ENCODE data around the gene RTN3. TPM values are rescaled to one million over a fixed set of nuclear protein-coding genes. Genes with fewer than 3 reads are reported as not detected.

RTN3 gene
- total RNA-seq, 1 experiment from 2014 or later, result 95.0 TPM

DNA sequence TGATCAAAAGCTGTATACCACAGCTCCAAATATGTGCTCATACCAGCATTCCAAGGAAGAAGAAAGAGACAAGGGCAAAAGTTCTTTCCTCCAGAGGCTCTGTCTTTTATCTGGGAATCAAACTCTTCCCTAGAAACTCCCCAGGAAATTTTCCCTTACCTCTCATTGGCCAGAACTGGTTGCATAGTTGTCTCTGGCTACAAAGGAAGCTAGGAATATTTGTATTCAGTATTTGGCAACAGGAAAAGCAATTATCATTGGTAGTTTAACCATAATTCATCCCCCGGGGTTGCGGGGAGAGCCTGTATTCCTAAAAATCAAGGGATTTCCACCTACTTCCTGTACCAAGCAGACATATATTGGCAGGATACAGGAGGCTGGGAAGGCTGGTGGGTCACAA is 97.7 kb downstream of the RTN3 start:
- no peaks in the 10 kb centered on the region for H3K9me3 ChIP-seq (ENCODE audit: control insufficient read depth in 1 of 2, insufficient read depth in 1 of 2, low read depth in 1 of 2, low read length in 2 of 2)
- no peaks in the 10 kb centered on the region for H3K79me2 ChIP-seq (ENCODE audit: insufficient read depth, low read length)
- POLR2A ChIA-PET, result no interaction called here
- no peaks in the 10 kb centered on the region for H3K27me3 ChIP-seq (ENCODE audit: insufficient read depth, low read length)
- no peaks in the 10 kb centered on the region for H4K20me1 ChIP-seq (ENCODE audit: insufficient read depth)
- TF ChIP-seq POLR2AphosphoS5 (IDR thresholded peaks at IDR 0.05; ENCODE audit: low read depth, low read length) (no peak), SRF (IDR thresholded peaks at IDR 0.05; ENCODE audit: low read depth) (no peak), SIN3A (IDR thresholded peaks at IDR 0.05; ENCODE audit: low read depth) (no peak), TCF7L2 (IDR thresholded peaks at IDR 0.05; ENCODE audit: borderline replicate concordance, extremely low read depth, insufficient read depth, insufficient read length) (no peak), ELF1 (IDR thresholded peaks at IDR 0.05; ENCODE audit: borderline replicate concordance, low read depth) (no peak), YY1 (IDR thresholded peaks at IDR 0.05; ENCODE audit: extremely low read depth, insufficient replicate concordance, low read depth, low read length) (no peak), SP1 (IDR thresholded peaks at IDR 0.05; ENCODE audit: low read depth) (no peak), RAD21 (IDR thresholded peaks at IDR 0.05; ENCODE audit: low read depth) (no peak), ZNF274 (IDR thresholded peaks at IDR 0.05; ENCODE audit: low read depth, low read length) (no peak), EZH2 (IDR thresholded peaks at IDR 0.05) (no peak), EGR1 (IDR thresholded peaks at IDR 0.05; ENCODE audit: low read depth) (no peak), EZH2phosphoT487 (IDR thresholded peaks at IDR 0.05; ENCODE audit: borderline replicate concordance) (no peak), CBX3 (IDR thresholded peaks at IDR 0.05; ENCODE audit: low read depth) (no peak), CEBPB (IDR thresholded peaks at IDR 0.05; ENCODE audit: low read depth) (no peak), POLR2A (IDR thresholded peaks at IDR 0.05; ENCODE audit: borderline replicate concordance, extremely low read depth, insufficient read depth, insufficient read length) (no peak), ZFX (IDR thresholded peaks at IDR 0.05) (no peak)
- TF ChIP-seq, protein P1, sequence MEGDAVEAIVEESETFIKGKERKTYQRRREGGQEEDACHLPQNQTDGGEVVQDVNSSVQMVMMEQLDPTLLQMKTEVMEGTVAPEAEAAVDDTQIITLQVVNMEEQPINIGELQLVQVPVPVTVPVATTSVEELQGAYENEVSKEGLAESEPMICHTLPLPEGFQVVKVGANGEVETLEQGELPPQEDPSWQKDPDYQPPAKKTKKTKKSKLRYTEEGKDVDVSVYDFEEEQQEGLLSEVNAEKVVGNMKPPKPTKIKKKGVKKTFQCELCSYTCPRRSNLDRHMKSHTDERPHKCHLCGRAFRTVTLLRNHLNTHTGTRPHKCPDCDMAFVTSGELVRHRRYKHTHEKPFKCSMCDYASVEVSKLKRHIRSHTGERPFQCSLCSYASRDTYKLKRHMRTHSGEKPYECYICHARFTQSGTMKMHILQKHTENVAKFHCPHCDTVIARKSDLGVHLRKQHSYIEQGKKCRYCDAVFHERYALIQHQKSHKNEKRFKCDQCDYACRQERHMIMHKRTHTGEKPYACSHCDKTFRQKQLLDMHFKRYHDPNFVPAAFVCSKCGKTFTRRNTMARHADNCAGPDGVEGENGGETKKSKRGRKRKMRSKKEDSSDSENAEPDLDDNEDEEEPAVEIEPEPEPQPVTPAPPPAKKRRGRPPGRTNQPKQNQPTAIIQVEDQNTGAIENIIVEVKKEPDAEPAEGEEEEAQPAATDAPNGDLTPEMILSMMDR (IDR thresholded peaks at IDR 0.05 in 2 of 3, conservative IDR thresholded peaks at IDR 0.05 in 1 of 3; ENCODE audit: borderline replicate concordance in 1 of 3, insufficient read depth in 1 of 3, low read depth in 2 of 3, low read length in 2 of 3), result no peak
- TF ChIP-seq, protein P2, sequence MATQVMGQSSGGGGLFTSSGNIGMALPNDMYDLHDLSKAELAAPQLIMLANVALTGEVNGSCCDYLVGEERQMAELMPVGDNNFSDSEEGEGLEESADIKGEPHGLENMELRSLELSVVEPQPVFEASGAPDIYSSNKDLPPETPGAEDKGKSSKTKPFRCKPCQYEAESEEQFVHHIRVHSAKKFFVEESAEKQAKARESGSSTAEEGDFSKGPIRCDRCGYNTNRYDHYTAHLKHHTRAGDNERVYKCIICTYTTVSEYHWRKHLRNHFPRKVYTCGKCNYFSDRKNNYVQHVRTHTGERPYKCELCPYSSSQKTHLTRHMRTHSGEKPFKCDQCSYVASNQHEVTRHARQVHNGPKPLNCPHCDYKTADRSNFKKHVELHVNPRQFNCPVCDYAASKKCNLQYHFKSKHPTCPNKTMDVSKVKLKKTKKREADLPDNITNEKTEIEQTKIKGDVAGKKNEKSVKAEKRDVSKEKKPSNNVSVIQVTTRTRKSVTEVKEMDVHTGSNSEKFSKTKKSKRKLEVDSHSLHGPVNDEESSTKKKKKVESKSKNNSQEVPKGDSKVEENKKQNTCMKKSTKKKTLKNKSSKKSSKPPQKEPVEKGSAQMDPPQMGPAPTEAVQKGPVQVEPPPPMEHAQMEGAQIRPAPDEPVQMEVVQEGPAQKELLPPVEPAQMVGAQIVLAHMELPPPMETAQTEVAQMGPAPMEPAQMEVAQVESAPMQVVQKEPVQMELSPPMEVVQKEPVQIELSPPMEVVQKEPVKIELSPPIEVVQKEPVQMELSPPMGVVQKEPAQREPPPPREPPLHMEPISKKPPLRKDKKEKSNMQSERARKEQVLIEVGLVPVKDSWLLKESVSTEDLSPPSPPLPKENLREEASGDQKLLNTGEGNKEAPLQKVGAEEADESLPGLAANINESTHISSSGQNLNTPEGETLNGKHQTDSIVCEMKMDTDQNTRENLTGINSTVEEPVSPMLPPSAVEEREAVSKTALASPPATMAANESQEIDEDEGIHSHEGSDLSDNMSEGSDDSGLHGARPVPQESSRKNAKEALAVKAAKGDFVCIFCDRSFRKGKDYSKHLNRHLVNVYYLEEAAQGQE (IDR thresholded peaks at IDR 0.05; ENCODE audit: low read depth), result no peak
- TF ChIP-seq, protein P3, sequence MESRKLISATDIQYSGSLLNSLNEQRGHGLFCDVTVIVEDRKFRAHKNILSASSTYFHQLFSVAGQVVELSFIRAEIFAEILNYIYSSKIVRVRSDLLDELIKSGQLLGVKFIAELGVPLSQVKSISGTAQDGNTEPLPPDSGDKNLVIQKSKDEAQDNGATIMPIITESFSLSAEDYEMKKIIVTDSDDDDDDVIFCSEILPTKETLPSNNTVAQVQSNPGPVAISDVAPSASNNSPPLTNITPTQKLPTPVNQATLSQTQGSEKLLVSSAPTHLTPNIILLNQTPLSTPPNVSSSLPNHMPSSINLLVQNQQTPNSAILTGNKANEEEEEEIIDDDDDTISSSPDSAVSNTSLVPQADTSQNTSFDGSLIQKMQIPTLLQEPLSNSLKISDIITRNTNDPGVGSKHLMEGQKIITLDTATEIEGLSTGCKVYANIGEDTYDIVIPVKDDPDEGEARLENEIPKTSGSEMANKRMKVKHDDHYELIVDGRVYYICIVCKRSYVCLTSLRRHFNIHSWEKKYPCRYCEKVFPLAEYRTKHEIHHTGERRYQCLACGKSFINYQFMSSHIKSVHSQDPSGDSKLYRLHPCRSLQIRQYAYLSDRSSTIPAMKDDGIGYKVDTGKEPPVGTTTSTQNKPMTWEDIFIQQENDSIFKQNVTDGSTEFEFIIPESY (IDR thresholded peaks at IDR 0.05; ENCODE audit: extremely low read depth, insufficient replicate concordance, low read length), result no peak
- H3K9me2 ChIP-seq (ENCODE audit: insufficient read depth), result no peaks in the 10 kb centered on the region
- BruUV-seq (replicated peaks), result no TSS peak
- H3K9ac ChIP-seq (ENCODE audit: low read length), result no peak overlapping the region
- no peak overlapping the region for H3K27ac ChIP-seq (ENCODE audit: low read depth, low read length)
- no peak overlapping the region for H3K4me3 ChIP-seq (replicated peaks in 1 of 2; ENCODE audit: low read depth in 1 of 2, low read length in 2 of 2)
- RAD21 ChIA-PET (ENCODE audit: low non-redundant PET in 1 of 2, low total read pairs in 2 of 2, uncharacterized antibody in 2 of 2, unreplicated experiment in 2 of 2), result no interaction called here
- no peak for ATAC-seq
- H3K4me2 ChIP-seq (ENCODE audit: low read length), result no peak overlapping the region
- H3K4me1 ChIP-seq (ENCODE audit: control insufficient read depth in 1 of 2, insufficient read depth in 2 of 2, low read length in 2 of 2), result no peaks in the 10 kb centered on the region
- no peak overlapping the region for H2AFZ ChIP-seq (ENCODE audit: low read depth, low read length, poor library complexity, severe bottlenecking)
- intact Hi-C loops (cut with micrococcal nuclease), result no loop called here
- H3K36me3 ChIP-seq (ENCODE audit: control insufficient read depth in 1 of 2, insufficient read depth in 2 of 2, low read length in 2 of 2), result no peaks in the 10 kb centered on the region
- CTCF ChIA-PET, result interaction anchor here (1.1 kb wide), 1 partner anchor 12 kb away, joined by 3 read pairs; no protein-coding TSS in a partner anchor
- no peak for DNase-seq (ENCODE audit: low read depth, low spot score)
